Measurements from ENCODE around the gene C6orf120. TPM values are rescaled to one million over a fixed set of nuclear protein-coding genes. Genes with fewer than 3 reads are reported as not detected.

Gene C6orf120
- total and polyA plus RNA-seq, 2 of the 13 experiments (the other 11 are each of a cell fraction or from before 2014, with no cell fraction given) = 21.7 to 29.9 TPM

GRCh38 chr6:169671563-169671962 is 30.4 kb upstream of the C6orf120 start:
- no peaks in the 10 kb centered on the region for H3K79me2 ChIP-seq (ENCODE audit: insufficient read depth, low read length)
- intact Hi-C loops (cut with micrococcal nuclease; ENCODE audit: unreplicated experiment) (no loop called here), in situ Hi-C loops (cut with HindIII; ENCODE audit: extremely low pct_ligation_motif_present, low pct_unique_long_range_greater_than_20kb) (no loop called here)
- H3K4me3 ChIP-seq (replicated peaks in 1 of 3; ENCODE audit: insufficient read depth in 1 of 3, low read depth in 2 of 3, low read length in 3 of 3) = no peak overlapping the region
- H3K27me3 ChIP-seq (ENCODE audit: control insufficient read depth in 1 of 2, insufficient read depth in 2 of 2, low read length in 2 of 2) = no peaks in the 10 kb centered on the region
- no peak overlapping the region for H3K9ac ChIP-seq (ENCODE audit: insufficient read depth, low read depth, low read length)
- BruUV-seq (replicated peaks) = no TSS peak
- CTCF ChIA-PET (ENCODE audit: low intra/inter-chr PET ratio, low total read pairs) = no interaction called here
- 97% methylated on average over 5 of the region's 5 CpGs for WGBS (ENCODE audit: low lambda C conversion rate)
- DNase-seq (ENCODE audit: low spot score) = no peak
- no peaks in the 10 kb centered on the region for H3K9me3 ChIP-seq (ENCODE audit: low read length)
- no peak overlapping the region for H3K4me2 ChIP-seq (ENCODE audit: low read depth, low read length)
- no peaks in the 10 kb centered on the region for H3K4me1 ChIP-seq (ENCODE audit: insufficient read depth, low read length)
- POLR2A ChIA-PET = no interaction called here
- H2AFZ ChIP-seq (ENCODE audit: low read length) = no peak overlapping the region
- H3K36me3 ChIP-seq (replicated peaks in 1 of 2; ENCODE audit: control insufficient read depth in 1 of 2, insufficient read depth in 2 of 2, low read length in 2 of 2) = peaks cover 29 to 59% of the 10 kb centered on the region in 2 experiments
- no peak for TF ChIP-seq IKZF1 (IDR thresholded peaks at IDR 0.05)
- TF ChIP-seq KLF6 (CRISPR knock-in tag; IDR thresholded peaks at IDR 0.05) = no peak
- no peak for TF ChIP-seq ZBTB26 (CRISPR knock-in tag; IDR thresholded peaks at IDR 0.05; ENCODE audit: borderline replicate concordance)
- TF ChIP-seq SNAPC5 (CRISPR knock-in tag; IDR thresholded peaks at IDR 0.05; ENCODE audit: borderline replicate concordance) = no peak
- TF ChIP-seq RXRB (CRISPR knock-in tag; IDR thresholded peaks at IDR 0.05; ENCODE audit: borderline replicate concordance) = no peak
- TF ChIP-seq PLRG1 (conservative IDR thresholded peaks at IDR 0.05) = no peak
- no peak for TF ChIP-seq ZNF770 (CRISPR knock-in tag; IDR thresholded peaks at IDR 0.05)
- no peak for TF ChIP-seq REST (IDR thresholded peaks at IDR 0.05; ENCODE audit: borderline replicate concordance in 1 of 2, low read depth in 1 of 2, low read length in 2 of 2)
- TF ChIP-seq HOXA3 (CRISPR knock-in tag; IDR thresholded peaks at IDR 0.05) = no peak
- TF ChIP-seq NRL (CRISPR knock-in tag; IDR thresholded peaks at IDR 0.05; ENCODE audit: borderline replicate concordance) = no peak
- TF ChIP-seq, protein P1, sequence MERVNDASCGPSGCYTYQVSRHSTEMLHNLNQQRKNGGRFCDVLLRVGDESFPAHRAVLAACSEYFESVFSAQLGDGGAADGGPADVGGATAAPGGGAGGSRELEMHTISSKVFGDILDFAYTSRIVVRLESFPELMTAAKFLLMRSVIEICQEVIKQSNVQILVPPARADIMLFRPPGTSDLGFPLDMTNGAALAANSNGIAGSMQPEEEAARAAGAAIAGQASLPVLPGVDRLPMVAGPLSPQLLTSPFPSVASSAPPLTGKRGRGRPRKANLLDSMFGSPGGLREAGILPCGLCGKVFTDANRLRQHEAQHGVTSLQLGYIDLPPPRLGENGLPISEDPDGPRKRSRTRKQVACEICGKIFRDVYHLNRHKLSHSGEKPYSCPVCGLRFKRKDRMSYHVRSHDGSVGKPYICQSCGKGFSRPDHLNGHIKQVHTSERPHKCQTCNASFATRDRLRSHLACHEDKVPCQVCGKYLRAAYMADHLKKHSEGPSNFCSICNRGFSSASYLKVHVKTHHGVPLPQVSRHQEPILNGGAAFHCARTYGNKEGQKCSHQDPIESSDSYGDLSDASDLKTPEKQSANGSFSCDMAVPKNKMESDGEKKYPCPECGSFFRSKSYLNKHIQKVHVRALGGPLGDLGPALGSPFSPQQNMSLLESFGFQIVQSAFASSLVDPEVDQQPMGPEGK (CRISPR knock-in tag; IDR thresholded peaks at IDR 0.05) = no peak
- no peak for TF ChIP-seq ZNF557 (CRISPR knock-in tag; IDR thresholded peaks at IDR 0.05)
- no peak for TF ChIP-seq RFX5 (IDR thresholded peaks at IDR 0.05; ENCODE audit: low read depth, low read length)
- TF ChIP-seq KAT8 (CRISPR knock-in tag; IDR thresholded peaks at IDR 0.05) = no peak
- TF ChIP-seq MATR3 (CRISPR knock-in tag; IDR thresholded peaks at IDR 0.05) = no peak
- no peak for TF ChIP-seq RAD51 (IDR thresholded peaks at IDR 0.05; ENCODE audit: borderline replicate concordance)
- no peak for TF ChIP-seq PPARG (CRISPR knock-in tag; conservative IDR thresholded peaks at IDR 0.05)
- H3K27ac ChIP-seq (ENCODE audit: extremely low read length, insufficient read depth, low read length) = no peak overlapping the region
- ATAC-seq = no peak
- no peak for FAIRE-seq
- H4K20me1 ChIP-seq (ENCODE audit: insufficient read depth, low read length) = no peaks in the 10 kb centered on the region
